ENCODE data around the gene ZNF506.

- no peak for TF ChIP-seq EZH2 (IDR thresholded peaks at IDR 0.05; ENCODE audit: insufficient read depth, poor library complexity, severe bottlenecking)
- TF ChIP-seq EZH2phosphoT487 (IDR thresholded peaks at IDR 0.05; ENCODE audit: insufficient read depth, low read depth): no peak
These were observed 69.7 kb downstream of the ZNF506 start for GRCh38 chr19:19751846-19752245.

Measured in GM23248 (cell line).